ENCODE data around the gene FANCD2.

DNA sequence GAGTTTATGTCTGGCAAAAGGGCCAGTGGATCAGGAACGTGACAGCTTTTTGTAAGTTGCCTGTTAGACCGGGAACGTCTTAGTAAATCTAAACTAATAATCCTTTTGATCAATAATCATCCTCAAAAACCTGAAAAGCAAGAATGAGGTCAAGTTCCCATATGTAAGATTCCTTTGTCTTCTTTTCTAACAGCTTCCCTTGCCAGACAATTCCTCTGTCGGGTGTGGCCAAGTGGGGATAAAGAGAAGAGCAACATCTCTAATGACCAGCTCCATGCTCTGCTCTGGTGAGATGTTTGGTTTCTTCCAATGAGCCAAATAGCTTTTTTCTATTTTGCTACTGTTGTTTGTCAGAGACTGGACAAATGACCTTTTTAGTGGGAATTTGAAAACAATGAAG lies 62.0 kb downstream of the FANCD2 start:
- TF ChIP-seq EZH2 (IDR thresholded peaks at IDR 0.05): no peak
- no peak for TF ChIP-seq POLR2AphosphoS5 (IDR thresholded peaks at IDR 0.05; ENCODE audit: borderline replicate concordance, low read depth, low read length)
- TF ChIP-seq FOXP2 (optimal IDR thresholded peaks at IDR 0.05; ENCODE audit: control extremely low read depth, extremely low read length, insufficient read depth): no peak

All from SK-N-MC (cell line).